C4-2B (cell line): ENCODE data around the gene IGFBPL1.

Experiments used
- H3K27ac ChIP-seq: fragments of 450-650 bp; 2 replicates; pipeline ENCODE4 v1.5.1; 2017
- ZFX ChIP-seq: fragments of 450-650 bp; IDR thresholded peaks from 2 replicates; pipeline ENCODE4 v1.6.1; 2017
- TF ChIP-seq, protein P1 (sequence below): fragments of 450-650 bp; conservative IDR thresholded peaks from 2 replicates; pipeline ENCODE4 v1.5.1; 2017; ENCODE audit warnings: mild to moderate bottlenecking

The IGFBPL1 gene

DNA sequence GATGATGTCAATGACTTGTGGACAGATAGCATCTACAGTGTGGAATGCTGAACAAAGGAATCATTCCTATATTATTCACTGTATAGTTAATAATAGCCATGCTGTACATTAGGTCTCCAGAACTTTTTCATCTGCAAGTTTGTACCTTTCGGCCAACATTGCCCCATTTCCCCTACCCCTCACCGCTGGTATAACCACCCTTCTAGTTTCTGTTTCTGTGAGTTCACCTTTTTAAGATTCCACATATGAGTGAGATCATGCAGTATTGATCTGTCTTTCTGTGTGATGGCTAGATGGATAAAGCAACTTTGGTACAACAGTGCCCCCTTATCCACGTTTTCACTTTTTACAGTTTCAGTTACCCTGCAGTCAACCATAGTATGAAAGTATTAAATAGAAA lies 50.6 kb downstream of the IGFBPL1 start:
- no peak overlapping the region for H3K27ac ChIP-seq
- TF ChIP-seq ZFX = no peak
- TF ChIP-seq, protein P1, sequence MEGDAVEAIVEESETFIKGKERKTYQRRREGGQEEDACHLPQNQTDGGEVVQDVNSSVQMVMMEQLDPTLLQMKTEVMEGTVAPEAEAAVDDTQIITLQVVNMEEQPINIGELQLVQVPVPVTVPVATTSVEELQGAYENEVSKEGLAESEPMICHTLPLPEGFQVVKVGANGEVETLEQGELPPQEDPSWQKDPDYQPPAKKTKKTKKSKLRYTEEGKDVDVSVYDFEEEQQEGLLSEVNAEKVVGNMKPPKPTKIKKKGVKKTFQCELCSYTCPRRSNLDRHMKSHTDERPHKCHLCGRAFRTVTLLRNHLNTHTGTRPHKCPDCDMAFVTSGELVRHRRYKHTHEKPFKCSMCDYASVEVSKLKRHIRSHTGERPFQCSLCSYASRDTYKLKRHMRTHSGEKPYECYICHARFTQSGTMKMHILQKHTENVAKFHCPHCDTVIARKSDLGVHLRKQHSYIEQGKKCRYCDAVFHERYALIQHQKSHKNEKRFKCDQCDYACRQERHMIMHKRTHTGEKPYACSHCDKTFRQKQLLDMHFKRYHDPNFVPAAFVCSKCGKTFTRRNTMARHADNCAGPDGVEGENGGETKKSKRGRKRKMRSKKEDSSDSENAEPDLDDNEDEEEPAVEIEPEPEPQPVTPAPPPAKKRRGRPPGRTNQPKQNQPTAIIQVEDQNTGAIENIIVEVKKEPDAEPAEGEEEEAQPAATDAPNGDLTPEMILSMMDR = no peak

DNA sequence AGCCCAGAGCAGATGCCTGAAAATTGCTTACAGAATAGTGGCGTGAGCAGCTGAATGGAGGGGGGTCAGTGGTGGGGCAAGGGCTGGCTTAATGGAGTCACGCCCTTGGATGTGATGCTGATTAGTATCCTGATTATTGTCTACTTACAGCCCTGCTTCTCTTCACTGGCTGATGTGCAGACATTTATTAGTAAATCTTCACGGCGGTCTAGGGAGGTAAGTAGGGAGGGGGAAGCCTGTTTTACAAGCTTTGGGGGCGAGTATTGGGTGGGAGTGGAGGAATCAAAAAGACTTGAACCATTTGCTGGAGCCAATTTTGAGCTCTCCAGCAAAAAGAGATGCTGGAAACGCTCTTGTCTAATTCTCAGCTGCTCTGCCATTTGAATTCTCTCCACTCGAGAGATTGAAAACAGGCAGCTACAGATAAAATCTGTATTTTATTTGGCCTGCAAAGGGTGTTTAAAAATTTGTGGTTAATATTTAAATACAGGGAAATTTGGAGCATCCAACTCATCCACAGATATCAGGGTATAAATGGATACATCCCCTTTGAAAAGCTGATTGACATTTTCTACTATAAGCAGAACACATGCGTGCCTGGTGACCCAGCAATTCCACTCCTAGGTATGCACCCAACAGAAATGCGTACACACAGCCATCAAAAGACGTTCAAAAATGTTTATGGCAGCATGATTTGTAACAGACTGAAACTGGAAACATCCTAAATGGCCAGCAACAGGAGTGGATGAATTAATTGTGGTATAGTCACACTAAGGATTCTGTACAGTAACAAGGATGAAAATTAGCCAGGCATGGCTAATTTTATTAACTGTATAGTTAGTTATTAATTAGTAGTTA lies 51.3 kb downstream of the IGFBPL1 start:
- no peak overlapping the region for H3K27ac ChIP-seq
- TF ChIP-seq, protein P1 = no peak
- TF ChIP-seq ZFX = no peak

DNA sequence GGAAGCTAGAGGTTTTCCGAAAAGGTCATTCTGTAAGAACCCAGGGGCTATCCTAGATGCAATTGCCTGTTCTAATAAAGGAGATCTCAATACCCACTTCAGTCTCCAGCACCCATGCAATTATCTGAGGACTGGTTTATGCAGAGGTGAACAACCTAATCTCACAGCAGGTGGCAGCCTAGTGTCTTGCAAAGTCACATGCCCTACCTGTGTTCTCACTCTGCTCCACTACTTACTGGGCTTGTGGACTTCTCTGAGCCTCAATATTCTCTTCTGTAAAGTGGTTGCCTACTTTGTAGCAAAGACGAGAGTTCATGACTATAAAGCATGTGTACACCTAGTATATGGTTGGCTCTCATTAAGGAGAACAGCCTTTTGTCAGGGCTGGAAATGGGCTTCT lies 52.8 kb downstream of the IGFBPL1 start:
- TF ChIP-seq, protein P1 = peak; percentile 68
- no peak for TF ChIP-seq ZFX

GRCh38 chr9:38370176-38370575 lies 54.1 kb downstream of the IGFBPL1 start:
- TF ChIP-seq, protein P1 = no peak
- TF ChIP-seq ZFX = no peak
- no peak overlapping the region for H3K27ac ChIP-seq

More for the DNA sequence above, 52.8 kb downstream of the IGFBPL1 start:
- H3K27ac ChIP-seq = no peak overlapping the region

GRCh38 chr9:38368731-38369130 lies 55.5 kb downstream of the IGFBPL1 start:
- H3K27ac ChIP-seq = no peak overlapping the region
- TF ChIP-seq ZFX = no peak
- TF ChIP-seq, protein P1 = no peak

- H3K27ac ChIP-seq = no peak overlapping the region
- no peak for TF ChIP-seq ZFX
- TF ChIP-seq, protein P1 = no peak
Measured at GRCh38 chr9:38367898-38368297, 56.4 kb downstream of the IGFBPL1 start.

GRCh38 chr9:38363589-38363925 lies 60.7 kb downstream of the IGFBPL1 start:
- TF ChIP-seq, protein P1 = no peak
- no peak for TF ChIP-seq ZFX
- H3K27ac ChIP-seq = no peak overlapping the region
